Measurements from ENCODE around the gene FXYD7.

FXYD7 gene

GRCh38 chr19:35120492-35120891 is 22.6 kb upstream of the FXYD7 start:
- no peak overlapping the region for H3K4me3 ChIP-seq (ENCODE audit: low read depth, low read length)
- H3K9ac ChIP-seq (ENCODE audit: low read length), result no peak overlapping the region
- H3K27ac ChIP-seq (ENCODE audit: low read depth, low read length), result no peak overlapping the region
- H3K27me3 ChIP-seq (ENCODE audit: control insufficient read depth, insufficient read depth, low read length), result no peaks in the 10 kb centered on the region; the same call in 1 of the 2 replicates
- no peaks in the 10 kb centered on the region for H3K9me3 ChIP-seq (ENCODE audit: control insufficient read depth, insufficient read depth, low read depth, low read length)
- H3K4me1 ChIP-seq (ENCODE audit: control insufficient read depth, insufficient read depth, low read length), result peaks cover 33% of the 10 kb centered on the region
- no peaks in the 10 kb centered on the region for H3K36me3 ChIP-seq (ENCODE audit: control insufficient read depth, insufficient read depth, low read length)

GRCh38 chr19:35120898-35121297 is 22.2 kb upstream of the FXYD7 start:
- H3K27ac ChIP-seq (ENCODE audit: low read depth, low read length), result no peak overlapping the region
- no peak overlapping the region for H3K9ac ChIP-seq (ENCODE audit: low read length)
- peaks cover 32% of the 10 kb centered on the region for H3K4me1 ChIP-seq (ENCODE audit: control insufficient read depth, insufficient read depth, low read length)
- H3K9me3 ChIP-seq (ENCODE audit: control insufficient read depth, insufficient read depth, low read depth, low read length), result no peaks in the 10 kb centered on the region
- no peaks in the 10 kb centered on the region for H3K36me3 ChIP-seq (ENCODE audit: control insufficient read depth, insufficient read depth, low read length)
- H3K27me3 ChIP-seq (ENCODE audit: control insufficient read depth, insufficient read depth, low read length), result no peaks in the 10 kb centered on the region
- H3K4me3 ChIP-seq (ENCODE audit: low read depth, low read length), result no peak overlapping the region

DNA sequence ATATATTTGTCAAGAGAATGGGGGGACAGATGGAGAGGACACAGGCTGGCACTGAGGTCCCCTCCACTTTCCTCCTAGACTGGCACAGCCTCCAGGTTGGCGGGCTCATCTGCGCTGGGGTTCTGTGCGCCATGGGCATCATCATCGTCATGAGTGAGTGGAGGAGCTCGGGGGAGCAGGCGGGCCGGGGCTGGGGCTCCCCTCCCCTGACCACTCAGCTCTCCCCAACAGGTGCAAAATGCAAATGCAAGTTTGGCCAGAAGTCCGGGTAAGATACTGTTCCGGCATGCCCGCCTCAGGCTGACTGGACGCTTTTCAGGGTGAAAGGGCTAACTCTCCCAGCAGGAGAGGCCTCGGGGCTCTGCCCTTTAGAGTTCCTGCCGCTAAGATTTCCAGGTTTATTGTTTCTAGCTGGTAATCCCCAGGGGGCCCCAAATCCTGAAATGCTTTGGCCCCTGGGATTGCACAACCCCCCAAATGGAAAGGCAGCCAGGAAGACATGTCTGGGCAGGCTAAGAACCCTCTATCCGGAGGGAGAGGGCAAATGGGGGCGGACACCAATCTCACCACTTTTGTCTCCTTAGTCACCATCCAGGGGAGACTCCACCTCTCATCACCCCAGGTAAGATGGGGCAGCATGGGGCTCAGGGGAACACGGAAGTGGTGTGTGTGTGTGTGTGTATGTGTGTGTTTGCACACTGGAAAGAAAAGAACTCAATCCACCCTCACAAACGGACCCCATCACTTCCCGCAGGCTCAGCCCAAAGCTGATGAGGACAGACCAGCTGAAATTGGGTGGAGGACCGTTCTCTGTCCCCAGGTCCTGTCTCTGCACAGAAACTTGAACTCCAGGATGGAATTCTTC is 20.1 kb upstream of the FXYD7 start:
- Histone ChIP-seq H3K9ac (ENCODE audit: low read length) (no peak overlapping the region), H3K9me3 (ENCODE audit: control insufficient read depth, insufficient read depth, low read depth, low read length) (no peaks in the 10 kb centered on the region), H3K27me3 (ENCODE audit: control insufficient read depth, insufficient read depth, low read length) (no peaks in the 10 kb centered on the region), H3K36me3 (ENCODE audit: control insufficient read depth, insufficient read depth, low read length) (no peaks in the 10 kb centered on the region), H3K4me1 (ENCODE audit: control insufficient read depth, insufficient read depth, low read length) (peaks cover 24% of the 10 kb centered on the region), H3K27ac (ENCODE audit: low read depth, low read length) (no peak overlapping the region), H3K4me3 (ENCODE audit: low read depth, low read length) (no peak overlapping the region)

GRCh38 chr19:35123573-35123972 is 19.5 kb upstream of the FXYD7 start:
- no peak overlapping the region for H3K27ac ChIP-seq (ENCODE audit: low read depth, low read length)
- no peak overlapping the region for H3K9ac ChIP-seq (ENCODE audit: low read length)

DNA sequence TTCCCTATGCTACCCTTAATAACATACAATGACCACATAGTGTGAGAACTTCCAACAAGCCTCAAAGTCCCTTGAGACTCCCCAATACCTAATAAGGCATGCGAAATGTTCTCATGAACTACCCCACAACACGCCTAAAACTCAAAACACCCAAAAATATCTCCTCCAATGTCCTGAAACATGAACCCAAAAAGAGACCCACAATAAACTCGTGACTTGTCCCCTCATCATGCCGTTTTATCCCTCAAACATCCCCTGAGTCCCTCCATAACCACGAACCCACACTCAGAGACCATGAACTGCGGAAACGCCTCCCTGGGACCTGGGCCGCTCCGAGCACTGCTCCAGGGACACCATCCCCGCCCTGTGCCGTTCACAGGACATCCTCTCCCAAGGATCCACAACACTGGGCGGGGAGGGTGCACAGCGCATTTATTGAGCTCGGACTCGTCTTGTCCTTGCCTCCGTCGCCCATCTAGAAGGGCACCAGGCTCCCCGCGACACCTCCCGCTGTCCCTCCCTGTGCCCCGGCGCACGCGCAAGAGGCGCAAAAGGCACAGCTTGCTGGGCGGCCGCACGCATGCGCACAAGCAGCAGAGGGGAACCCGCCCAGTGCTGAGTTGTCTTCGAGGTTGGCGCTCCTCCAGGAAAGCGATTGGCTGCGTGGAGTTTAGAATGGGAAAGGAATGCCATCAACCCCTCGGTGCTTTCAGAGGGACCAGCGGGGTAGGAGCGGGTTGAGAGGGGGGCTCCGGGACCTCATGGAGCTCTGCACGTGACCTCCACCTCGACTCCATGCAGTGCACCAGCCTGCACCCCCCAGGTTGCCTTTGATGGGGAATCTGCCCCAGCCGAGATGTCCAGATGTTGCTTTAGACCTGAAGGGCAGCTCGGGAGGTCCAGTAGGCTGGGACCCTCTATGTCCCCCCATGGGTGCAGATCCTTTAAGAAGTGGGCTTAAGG is 18.7 kb upstream of the FXYD7 start:
- Histone ChIP-seq H3K27me3 (ENCODE audit: control insufficient read depth, insufficient read depth, low read length) (no peaks in the 10 kb centered on the region), H3K36me3 (ENCODE audit: control insufficient read depth, insufficient read depth, low read length) (no peaks in the 10 kb centered on the region), H3K4me1 (ENCODE audit: control insufficient read depth, insufficient read depth, low read length) (peaks cover 13% of the 10 kb centered on the region)

More at GRCh38 chr19:35123573-35123972, 19.5 kb upstream of the FXYD7 start:
- H3K4me3 ChIP-seq (ENCODE audit: low read depth, low read length), result no peak overlapping the region
- H3K4me1 ChIP-seq (ENCODE audit: control insufficient read depth, insufficient read depth, low read length), result peaks cover 21% of the 10 kb centered on the region
- no peaks in the 10 kb centered on the region for H3K36me3 ChIP-seq (ENCODE audit: control insufficient read depth, insufficient read depth, low read length)
- no peaks in the 10 kb centered on the region for H3K9me3 ChIP-seq (ENCODE audit: control insufficient read depth, insufficient read depth, low read depth, low read length)
- no peaks in the 10 kb centered on the region for H3K27me3 ChIP-seq (ENCODE audit: control insufficient read depth, insufficient read depth, low read length)

GRCh38 chr19:35125270-35125717 is 17.8 kb upstream of the FXYD7 start:
- Histone ChIP-seq H3K27me3 (ENCODE audit: control insufficient read depth, insufficient read depth, low read length) (no peaks in the 10 kb centered on the region), H3K4me3 (ENCODE audit: low read depth, low read length) (no peak overlapping the region), H3K4me1 (ENCODE audit: control insufficient read depth, insufficient read depth, low read length) (peaks cover 10% of the 10 kb centered on the region), H3K27ac (ENCODE audit: low read depth, low read length) (no peak overlapping the region), H3K9me3 (ENCODE audit: control insufficient read depth, insufficient read depth, low read depth, low read length) (no peaks in the 10 kb centered on the region), H3K9ac (ENCODE audit: low read length) (no peak overlapping the region), H3K36me3 (ENCODE audit: control insufficient read depth, insufficient read depth, low read length) (no peaks in the 10 kb centered on the region)

More for the DNA sequence above, 18.7 kb upstream of the FXYD7 start:
- H3K9me3 ChIP-seq (ENCODE audit: control insufficient read depth, insufficient read depth, low read depth, low read length), result no peaks in the 10 kb centered on the region
- peak overlapping the region; percentile 47 for H3K4me3 ChIP-seq (ENCODE audit: low read depth, low read length)
- no peak overlapping the region for H3K27ac ChIP-seq (ENCODE audit: low read depth, low read length)
- H3K9ac ChIP-seq (ENCODE audit: low read length), result no peak overlapping the region

- Histone ChIP-seq H3K4me1 (ENCODE audit: control insufficient read depth, insufficient read depth, low read length) (peaks cover 10% of the 10 kb centered on the region), H3K27ac (ENCODE audit: low read depth, low read length) (no peak overlapping the region), H3K36me3 (ENCODE audit: control insufficient read depth, insufficient read depth, low read length) (no peaks in the 10 kb centered on the region), H3K4me3 (ENCODE audit: low read depth, low read length) (no peak overlapping the region), H3K9me3 (ENCODE audit: control insufficient read depth, insufficient read depth, low read depth, low read length) (no peaks in the 10 kb centered on the region), H3K27me3 (ENCODE audit: control insufficient read depth, insufficient read depth, low read length) (no peaks in the 10 kb centered on the region), H3K9ac (ENCODE audit: low read length) (no peak overlapping the region)
Observed at GRCh38 chr19:35125749-35126623, 17.1 kb upstream of the FXYD7 start.

- Histone ChIP-seq H3K4me1 (ENCODE audit: control insufficient read depth, insufficient read depth, low read length) (peaks cover 10% of the 10 kb centered on the region), H3K9me3 (ENCODE audit: control insufficient read depth, insufficient read depth, low read depth, low read length) (no peaks in the 10 kb centered on the region), H3K27me3 (ENCODE audit: control insufficient read depth, insufficient read depth, low read length) (no peaks in the 10 kb centered on the region), H3K27ac (ENCODE audit: low read depth, low read length) (no peak overlapping the region), H3K36me3 (ENCODE audit: control insufficient read depth, insufficient read depth, low read length) (no peaks in the 10 kb centered on the region), H3K4me3 (ENCODE audit: low read depth, low read length) (no peak overlapping the region), H3K9ac (ENCODE audit: low read length) (no peak overlapping the region)
Observed at GRCh38 chr19:35126624-35126959, 16.5 kb upstream of the FXYD7 start.

GRCh38 chr19:35127871-35128270 is 15.2 kb upstream of the FXYD7 start:
- H3K27ac ChIP-seq (ENCODE audit: low read depth, low read length), result no peak overlapping the region
- no peak overlapping the region for H3K9ac ChIP-seq (ENCODE audit: low read length)
- no peak overlapping the region for H3K4me3 ChIP-seq (ENCODE audit: low read depth, low read length)
- H3K27me3 ChIP-seq (ENCODE audit: control insufficient read depth, insufficient read depth, low read length), result no peaks in the 10 kb centered on the region
- H3K36me3 ChIP-seq (ENCODE audit: control insufficient read depth, insufficient read depth, low read length), result no peaks in the 10 kb centered on the region
- H3K4me1 ChIP-seq (ENCODE audit: control insufficient read depth, insufficient read depth, low read length), result peaks cover 5% of the 10 kb centered on the region
- H3K9me3 ChIP-seq (ENCODE audit: control insufficient read depth, insufficient read depth, low read depth, low read length), result no peaks in the 10 kb centered on the region

DNA sequence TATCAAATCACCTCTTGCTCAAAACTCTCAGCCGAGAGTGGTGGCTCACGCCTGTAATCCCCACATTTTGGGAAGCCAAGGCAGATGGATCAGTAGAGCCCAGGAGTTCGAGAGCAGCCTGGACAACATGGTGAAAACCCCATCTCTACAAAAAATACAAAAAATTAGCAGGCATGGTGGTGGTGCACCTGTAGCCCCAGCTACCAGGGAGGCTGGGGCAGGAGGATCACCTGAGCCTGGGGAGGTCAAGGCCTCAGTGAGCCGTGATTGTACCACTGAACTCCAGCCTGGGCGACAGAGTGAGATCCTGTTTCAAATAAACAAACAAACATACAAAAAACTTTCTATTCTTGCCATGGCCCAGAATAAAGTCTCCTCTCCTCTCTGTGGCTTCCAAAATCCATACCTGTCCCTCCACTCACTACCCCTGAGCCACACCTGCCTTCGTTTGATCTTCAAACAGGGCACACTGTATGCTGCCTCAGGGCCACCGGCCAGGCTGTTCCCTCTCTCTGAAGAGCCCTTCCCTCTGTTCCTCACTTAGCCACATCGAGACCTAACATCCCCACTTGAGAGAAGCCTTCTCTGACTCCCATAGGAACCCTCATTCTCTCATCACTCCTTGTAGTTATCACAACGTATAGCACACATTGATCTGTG is 14.5 kb upstream of the FXYD7 start:
- Histone ChIP-seq H3K4me3 (ENCODE audit: low read depth, low read length) (no peak overlapping the region), H3K27ac (ENCODE audit: low read depth, low read length) (no peak overlapping the region), H3K4me1 (ENCODE audit: control insufficient read depth, insufficient read depth, low read length) (no peaks in the 10 kb centered on the region; the same call in 1 of the 2 replicates)

More for the DNA sequence above, 14.5 kb upstream of the FXYD7 start:
- Histone ChIP-seq H3K36me3 (ENCODE audit: control insufficient read depth, insufficient read depth, low read length) (no peaks in the 10 kb centered on the region), H3K27me3 (ENCODE audit: control insufficient read depth, insufficient read depth, low read length) (no peaks in the 10 kb centered on the region), H3K9ac (ENCODE audit: low read length) (no peak overlapping the region), H3K9me3 (ENCODE audit: control insufficient read depth, insufficient read depth, low read depth, low read length) (no peaks in the 10 kb centered on the region)

Data from HUES6 (cell line).